HepG2 (cell line): ENCODE results near the gene ZNF792. TPM values are rescaled to one million over a fixed set of nuclear protein-coding genes. Genes with fewer than 3 reads are reported as not detected.

Experiments
- ATAC-seq: fragments of 200-7000 bp; cut with Tn5 transposase; 3 replicates; pipeline ENCODE4 v1.9.1; 2020; ENCODE audit warnings: mild to moderate bottlenecking, moderate library complexity
- BruUV-seq: library from RNA; stranded (reverse); fragments of 400-500 nt; replicated peaks from 2 replicates; lab custom pipeline; 2021; lab: Mats Ljungman, UMichigan
- CTCF ChIA-PET: fragments of 300-600 bp; formaldehyde crosslinking; extraction: SDS; loops from one replicate; lab custom pipeline; 2021; ENCODE audit warnings: low total read pairs, inconsistent platforms, low intra/inter-chr PET ratio; lab: Yijun Ruan, JAX
- POLR2A ChIA-PET: fragments of 350-600 bp; sonication (Branson Sonifier 250); formaldehyde crosslinking; loops from one replicate; lab custom pipeline; 2020; ENCODE audit warnings: antibody characterized with exemption, inconsistent platforms; lab: Yijun Ruan, JAX
- DNase-seq: peaks from one replicate; pipeline ENCODE4 v3.0.0-alpha.2; 2015; ENCODE audit warnings: low spot score
- FAIRE-seq: peaks from 3 replicates; lab custom pipeline; 2011; peaks lifted over from hg19 to GRCh38; lab: Jason Lieb, UNC
- H2AFZ ChIP-seq: one replicate; pipeline ENCODE4 v1.6.1; 2011; ENCODE audit warnings: low read length, inconsistent platforms
- H3K27ac ChIP-seq: fragments of 300-600 bp; 3 replicates; pipeline ENCODE4 v1.8.0; 2011; ENCODE audit warnings: mixed run types, mild to moderate bottlenecking, mixed read lengths, low read length, inconsistent platforms; ENCODE audit not compliant: insufficient read depth; ENCODE audit errors: extremely low read length
- H3K27me3 ChIP-seq, 2 experiments: fragments of 200-600 bp in 1 of 2; 2 replicates in 1 of 2; 3 replicates in 1 of 2; pipeline versions ENCODE4 v1.6.0 to v1.8.0; 2011; ENCODE audit warnings: low read length in 2 of 2, mild to moderate bottlenecking in 2 of 2, moderate library complexity in 2 of 2, inconsistent platforms in 1 of 2; ENCODE audit not compliant: insufficient read depth in 2 of 2, control insufficient read depth in 1 of 2
- H3K36me3 ChIP-seq, 2 experiments: fragments of 200-600 bp in 1 of 2; replicated peaks in 1 of 2; 2 replicates in 1 of 2; 3 replicates in 1 of 2; pipeline versions ENCODE4 v1.5.1 to v1.8.0; 2011; ENCODE audit warnings: low read length in 2 of 2, inconsistent platforms in 1 of 2; ENCODE audit not compliant: insufficient read depth in 2 of 2, control insufficient read depth in 1 of 2
- H3K4me1 ChIP-seq: 2 replicates; pipeline ENCODE4 v1.5.1; 2012; ENCODE audit warnings: low read length, inconsistent platforms; ENCODE audit not compliant: insufficient read depth
- H3K4me2 ChIP-seq: 2 replicates; pipeline ENCODE4 v1.6.0; 2011; ENCODE audit warnings: low read depth, low read length, inconsistent platforms
- H3K4me3 ChIP-seq, 3 experiments: fragments of 200-600 bp in 1 of 3; sonication (generic), shearing (Covaris generic) in 1 of 3; replicated peaks in 1 of 3; 2 replicates each; pipeline ENCODE4 v1.5.1; 2011 to 2016; ENCODE audit warnings: low read length in 3 of 3, inconsistent platforms in 2 of 3, low read depth in 2 of 3, mild to moderate bottlenecking in 2 of 3, control low read depth in 1 of 3, mixed read lengths in 1 of 3; ENCODE audit not compliant: insufficient read depth in 1 of 3
- H3K79me2 ChIP-seq: one replicate; pipeline ENCODE4 v1.6.1; 2011; ENCODE audit warnings: low read length, inconsistent platforms; ENCODE audit not compliant: insufficient read depth
- H3K9ac ChIP-seq: 2 replicates; pipeline ENCODE4 v1.6.0; 2011; ENCODE audit warnings: mild to moderate bottlenecking, low read depth, low read length, inconsistent platforms; ENCODE audit not compliant: insufficient read depth
- H3K9me3 ChIP-seq: 2 replicates; pipeline ENCODE4 v1.5.1; 2012; ENCODE audit warnings: mild to moderate bottlenecking, low read length
- H4K20me1 ChIP-seq: 2 replicates; pipeline ENCODE4 v1.6.0; 2011; ENCODE audit warnings: inconsistent platforms, mild to moderate bottlenecking, low read length, moderate library complexity; ENCODE audit not compliant: insufficient read depth
- AGO2 ChIP-seq: fragments of 200-400 bp; formaldehyde crosslinking; optimal IDR thresholded peaks from 2 replicates; pipeline ENCODE3; 2017; ENCODE audit warnings: mild to moderate bottlenecking, low read depth, low read length, moderate library complexity
- AKAP8 ChIP-seq: sonication (generic); formaldehyde crosslinking; IDR thresholded peaks from 2 replicates; pipeline ENCODE4 v1.5.1; 2020; ENCODE audit warnings: mild to moderate bottlenecking, missing genetic modification reagents
- FOXK2 ChIP-seq: fragments of 450-650 bp; IDR thresholded peaks from 2 replicates; pipeline ENCODE4 v1.6.1; 2016
- GPBP1L1 ChIP-seq: sonication (generic); formaldehyde crosslinking; IDR thresholded peaks from 2 replicates; pipeline ENCODE4 v1.5.0; 2020; ENCODE audit warnings: mild to moderate bottlenecking, missing genetic modification reagents
- GRHL1 ChIP-seq: sonication (generic); formaldehyde crosslinking; conservative IDR thresholded peaks from 2 replicates; pipeline ENCODE4 v1.8.0; 2022; ENCODE audit warnings: missing genetic modification reagents
- HNF1B ChIP-seq: sonication (generic); formaldehyde crosslinking; IDR thresholded peaks from 2 replicates; pipeline ENCODE4 v1.5.1; 2020; ENCODE audit warnings: mild to moderate bottlenecking, moderate library complexity, missing genetic modification reagents
- NFE2L1 ChIP-seq: sonication (generic); formaldehyde crosslinking; IDR thresholded peaks from 2 replicates; pipeline ENCODE4 v1.4.0; 2020; ENCODE audit warnings: missing genetic modification reagents, mild to moderate bottlenecking, borderline replicate concordance
- NFRKB ChIP-seq: fragments of 450-650 bp; IDR thresholded peaks from 2 replicates; pipeline ENCODE4 v1.6.1; 2017
- POLR2AphosphoS5 ChIP-seq: IDR thresholded peaks from 2 replicates; pipeline ENCODE4 v1.6.1; 2012; ENCODE audit warnings: low read depth, low read length
- ZBTB20 ChIP-seq: sonication (generic); formaldehyde crosslinking; IDR thresholded peaks from 2 replicates; pipeline ENCODE4 v1.8.1; 2023; ENCODE audit warnings: missing genetic modification reagents, low read depth, mild to moderate bottlenecking, borderline replicate concordance
- ZHX1 ChIP-seq: sonication (generic); formaldehyde crosslinking; IDR thresholded peaks from 2 replicates; pipeline ENCODE4 v1.8.1; 2022; ENCODE audit warnings: low read depth, mild to moderate bottlenecking, missing genetic modification reagents
- ZNF350 ChIP-seq: sonication (generic); formaldehyde crosslinking; IDR thresholded peaks from 2 replicates; pipeline ENCODE4 v1.4.0; 2020; ENCODE audit warnings: mild to moderate bottlenecking, low read depth, missing genetic modification reagents, borderline replicate concordance
- ZNF614 ChIP-seq: IDR thresholded peaks from 2 replicates; pipeline ENCODE4 v1.6.1; 2018; ENCODE audit warnings: missing biosample characterization, missing genetic modification reagents, inconsistent platforms, borderline replicate concordance
- ZNF782 ChIP-seq: sonication (generic); formaldehyde crosslinking; IDR thresholded peaks from 2 replicates; pipeline ENCODE4 v1.4.0; 2020; ENCODE audit warnings: missing genetic modification reagents, mild to moderate bottlenecking, borderline replicate concordance
- WGBS: methylation state at CpG from one replicate; pipeline ENCODE4 v1.1.6; 2017; ENCODE audit warnings: low lambda C conversion rate; 5-methylcytosine and 5-hydroxymethylcytosine counted together
- in situ Hi-C: cut with HindIII; loops from 2 replicates; pipeline ENCODE4 v1.10.0; 2017; ENCODE audit warnings: low pct_unique_long_range_greater_than_20kb; ENCODE audit not compliant: extremely low pct_ligation_motif_present
- intact Hi-C: fragments of 100-400 bp; cut with micrococcal nuclease; formaldehyde crosslinking; loops from one replicate; pipeline ENCODE4 v1.10.0; 2022; ENCODE audit not compliant: unreplicated experiment
- polyA plus RNA-seq, 8 experiments: library from polyadenylated mRNA; depleted of rRNA in 3 of 8; stranded (reverse) in 7 of 8; unstranded in 1 of 8; fragments of >200 nt; fragmentation: Illumina TruSeq in 4 of 8; extraction: Trizol in 4 of 8; gene quantifications; 2 replicates each; pipeline versions ENCODE4 v1.2.1 to v1.2.3, GENCODE V29; 2011 to 2016; ENCODE audit warnings: low read depth in 4 of 8, missing spikeins in 1 of 8, mixed read lengths in 1 of 8; ENCODE audit not compliant: insufficient read depth in 1 of 8
- total RNA-seq, 5 experiments: library from RNA; depleted of rRNA; stranded (reverse); fragments of >200 nt; fragmentation: Illumina TruSeq; extraction: Trizol; gene quantifications; 2 replicates each; pipeline ENCODE4 v1.2.3, GENCODE V29; 2016; ENCODE audit warnings: low read depth in 1 of 5
- TF ChIP-seq, protein P1 (sequence below): sonication (generic); formaldehyde crosslinking; IDR thresholded peaks from 2 replicates; pipeline ENCODE4 v1.9.0; 2021; ENCODE audit warnings: missing genetic modification reagents, borderline replicate concordance

Gene ZNF792
- total and polyA plus RNA-seq, 2 of the 13 experiments (the other 11 are each of a cell fraction or from before 2014, with no cell fraction given) = 5.5 to 11.5 TPM

GRCh38 chr19:35008891-35009341 is 44.9 kb upstream of the ZNF792 start:
- no TSS peak for BruUV-seq
- no peak for DNase-seq
- TF ChIP-seq POLR2AphosphoS5 (peak; percentile 53), AKAP8 (CRISPR knock-in tag) (0 out of 2 replicates have a peak, but pooled peaks have one; percentile 35), ZNF614 (CRISPR knock-in tag) (no peak), HNF1B (no peak), ZNF782 (CRISPR knock-in tag) (no peak), FOXK2 (no peak), GPBP1L1 (CRISPR knock-in tag) (no peak), AGO2 (peak; percentile 73), ZNF350 (no peak), ZBTB20 (CRISPR knock-in tag) (no peak), ZHX1 (CRISPR knock-in tag) (no peak), NFRKB (no peak), NFE2L1 (no peak), GRHL1 (no peak)
- TF ChIP-seq, protein P1, sequence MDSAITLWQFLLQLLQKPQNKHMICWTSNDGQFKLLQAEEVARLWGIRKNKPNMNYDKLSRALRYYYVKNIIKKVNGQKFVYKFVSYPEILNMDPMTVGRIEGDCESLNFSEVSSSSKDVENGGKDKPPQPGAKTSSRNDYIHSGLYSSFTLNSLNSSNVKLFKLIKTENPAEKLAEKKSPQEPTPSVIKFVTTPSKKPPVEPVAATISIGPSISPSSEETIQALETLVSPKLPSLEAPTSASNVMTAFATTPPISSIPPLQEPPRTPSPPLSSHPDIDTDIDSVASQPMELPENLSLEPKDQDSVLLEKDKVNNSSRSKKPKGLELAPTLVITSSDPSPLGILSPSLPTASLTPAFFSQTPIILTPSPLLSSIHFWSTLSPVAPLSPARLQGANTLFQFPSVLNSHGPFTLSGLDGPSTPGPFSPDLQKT (CRISPR knock-in tag) = no peak

More at GRCh38 chr19:35008891-35009341, 44.9 kb upstream of the ZNF792 start:
- ChIA-PET CTCF (no interaction called here), POLR2A (interaction anchor here (4.3 kb wide), 1 partner anchor 13 kb away, joined by 75 read pairs; no protein-coding TSS in a partner anchor)
- WGBS = 99% methylated on average over 12 of the region's 12 CpGs
- Histone ChIP-seq H3K9ac (no peak overlapping the region), H3K4me2 (no peak overlapping the region), H3K79me2 (peaks cover 20% of the 10 kb centered on the region), H3K27me3 (no peaks in the 10 kb centered on the region), H3K27ac (no peak overlapping the region), H3K4me1 (peaks cover 45% of the 10 kb centered on the region), H3K4me3 (no peak overlapping the region), H4K20me1 (peaks cover 32% of the 10 kb centered on the region), H2AFZ (no peak overlapping the region), H3K9me3 (no peaks in the 10 kb centered on the region), H3K36me3 (peaks cover 22 to 38% of the 10 kb centered on the region in 2 experiments)
- intact Hi-C loops (no loop called here), in situ Hi-C loops (no loop called here)
- ATAC-seq = no peak
- no peak for FAIRE-seq
